Measurements from ENCODE around the gene YWHAG.

DNA sequence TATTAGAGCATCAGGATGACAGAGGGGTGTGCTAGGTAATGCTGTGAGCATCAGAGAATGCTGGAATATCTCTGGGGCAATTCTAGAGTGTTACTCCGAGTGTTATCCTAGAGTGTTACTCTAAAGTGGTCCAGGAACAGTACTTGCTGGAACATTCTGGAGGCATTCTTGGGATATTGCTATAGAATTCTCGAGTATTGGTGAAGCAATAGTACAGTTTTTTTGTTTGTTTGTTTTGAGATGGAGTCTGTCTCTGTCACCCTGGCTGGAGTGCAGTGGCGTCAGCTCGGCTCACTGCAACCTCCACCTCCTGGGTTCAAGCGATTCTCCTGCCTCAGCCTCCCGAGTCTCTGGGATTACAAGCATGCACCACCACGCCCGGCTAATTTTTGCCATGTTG, 38.1 kb upstream of the YWHAG start:
- no peak for TF ChIP-seq POLR2A (IDR thresholded peaks at IDR 0.05)
- TF ChIP-seq, protein P1, sequence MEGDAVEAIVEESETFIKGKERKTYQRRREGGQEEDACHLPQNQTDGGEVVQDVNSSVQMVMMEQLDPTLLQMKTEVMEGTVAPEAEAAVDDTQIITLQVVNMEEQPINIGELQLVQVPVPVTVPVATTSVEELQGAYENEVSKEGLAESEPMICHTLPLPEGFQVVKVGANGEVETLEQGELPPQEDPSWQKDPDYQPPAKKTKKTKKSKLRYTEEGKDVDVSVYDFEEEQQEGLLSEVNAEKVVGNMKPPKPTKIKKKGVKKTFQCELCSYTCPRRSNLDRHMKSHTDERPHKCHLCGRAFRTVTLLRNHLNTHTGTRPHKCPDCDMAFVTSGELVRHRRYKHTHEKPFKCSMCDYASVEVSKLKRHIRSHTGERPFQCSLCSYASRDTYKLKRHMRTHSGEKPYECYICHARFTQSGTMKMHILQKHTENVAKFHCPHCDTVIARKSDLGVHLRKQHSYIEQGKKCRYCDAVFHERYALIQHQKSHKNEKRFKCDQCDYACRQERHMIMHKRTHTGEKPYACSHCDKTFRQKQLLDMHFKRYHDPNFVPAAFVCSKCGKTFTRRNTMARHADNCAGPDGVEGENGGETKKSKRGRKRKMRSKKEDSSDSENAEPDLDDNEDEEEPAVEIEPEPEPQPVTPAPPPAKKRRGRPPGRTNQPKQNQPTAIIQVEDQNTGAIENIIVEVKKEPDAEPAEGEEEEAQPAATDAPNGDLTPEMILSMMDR (IDR thresholded peaks at IDR 0.05): no peak
- TF ChIP-seq POLR2AphosphoS5 (IDR thresholded peaks at IDR 0.05): no peak
